NCI-H2081 treated with DMSO at 0.1 percent for 48 hours (cell line): ENCODE measurements around the gene ARHGAP24.
"Not testable (repeated sequence)": the region's sequence is repeated elsewhere in the genome, so short reads cannot be mapped to it uniquely, and the experiment has no call there.

ENCODE experiments used
- DNase-seq: peaks from one replicate; lab custom pipeline; 2025; lab: John Stamatoyannopoulos, UW

The ARHGAP24 gene

GRCh38 chr4:85963231-85963630 lies 488.3 kb downstream of the ARHGAP24 start:
- no peak for DNase-seq

GRCh38 chr4:85964298-85964697 lies 489.3 kb downstream of the ARHGAP24 start:
- no peak for DNase-seq

GRCh38 chr4:85965017-85965416 lies 490.1 kb downstream of the ARHGAP24 start:
- not testable (repeated sequence) for DNase-seq

GRCh38 chr4:85965529-85965928 lies 490.6 kb downstream of the ARHGAP24 start:
- no peak for DNase-seq

GRCh38 chr4:85966373-85966772 lies 491.4 kb downstream of the ARHGAP24 start:
- no peak for DNase-seq

- DNase-seq = no peak
Observed at GRCh38 chr4:85967872-85968271, 492.9 kb downstream of the ARHGAP24 start.

GRCh38 chr4:85968945-85969819 lies 494.2 kb downstream of the ARHGAP24 start:
- DNase-seq = no peak

- DNase-seq = no peak
Observed at GRCh38 chr4:85970535-85970934, 495.6 kb downstream of the ARHGAP24 start.

GRCh38 chr4:85979276-85979675 lies 504.3 kb downstream of the ARHGAP24 start:
- no peak for DNase-seq

GRCh38 chr4:85986266-85986665 lies 511.3 kb downstream of the ARHGAP24 start:
- DNase-seq = no peak

GRCh38 chr4:85993641-85994040 lies 518.7 kb downstream of the ARHGAP24 start:
- DNase-seq = no peak

GRCh38 chr4:85994576-85994975 lies 519.6 kb downstream of the ARHGAP24 start:
- no peak for DNase-seq

GRCh38 chr4:85995361-85995760 lies 520.4 kb downstream of the ARHGAP24 start:
- no peak for DNase-seq

GRCh38 chr4:86001591-86001990 lies 526.6 kb downstream of the ARHGAP24 start:
- no peak for DNase-seq

- DNase-seq = no peak
Observed at GRCh38 chr4:86004030-86004429, 529.1 kb downstream of the ARHGAP24 start.

- DNase-seq = no peak
Observed at GRCh38 chr4:86006057-86006456, 531.1 kb downstream of the ARHGAP24 start.

GRCh38 chr4:86007042-86007441 lies 532.1 kb downstream of the ARHGAP24 start:
- no peak for DNase-seq

GRCh38 chr4:86011117-86011516 lies 536.2 kb downstream of the ARHGAP24 start:
- DNase-seq = no peak

- DNase-seq = no peak
Observed at GRCh38 chr4:86013621-86014020, 538.7 kb downstream of the ARHGAP24 start.

- no peak for DNase-seq
Observed at GRCh38 chr4:86014599-86014998, 539.6 kb downstream of the ARHGAP24 start.

GRCh38 chr4:86015412-86016350 lies 540.7 kb downstream of the ARHGAP24 start:
- no peak for DNase-seq

- DNase-seq = no peak
Observed at GRCh38 chr4:86019362-86019761, 544.4 kb downstream of the ARHGAP24 start.

GRCh38 chr4:86019906-86020305 lies 545.0 kb downstream of the ARHGAP24 start:
- no peak for DNase-seq
